K562 (cell line): ENCODE results near the gene PSMC1. TPM values are rescaled to one million over a fixed set of nuclear protein-coding genes. Genes with fewer than 3 reads are reported as not detected.

ENCODE experiments used
- ATAC-seq: fragments of 200-7000 bp; cut with Tn5 transposase; 3 replicates; pipeline ENCODE4 v1.9.1; 2020; ENCODE audit warnings: moderate library complexity
- BruUV-seq: library from RNA; stranded (reverse); fragments of 400-500 nt; replicated peaks from 2 replicates; lab custom pipeline; 2021; lab: Mats Ljungman, UMichigan
- CTCF ChIA-PET: fragments of 300-600 bp; formaldehyde crosslinking; extraction: SDS; loops from one replicate; lab custom pipeline; 2021; ENCODE audit warnings: low intra/inter-chr PET ratio; lab: Yijun Ruan, JAX
- POLR2A ChIA-PET: fragments of 300-600, 350-650 bp; sonication (Branson Sonifier 250); formaldehyde crosslinking; extraction: SDS; loops from one replicate; lab custom pipeline; 2021; ENCODE audit warnings: antibody characterized with exemption, inconsistent platforms; lab: Yijun Ruan, JAX
- DNase-seq, 4 experiments: peaks; one replicate each; pipeline versions ENCODE4 v3.0.0 to v3.0.0-alpha.2; 2011 to 2018; ENCODE audit warnings: low spot score in 3 of 4, mixed read lengths in 3 of 4; ENCODE audit errors: extremely low read depth in 1 of 4
- FAIRE-seq: peaks from 2 replicates; lab custom pipeline; 2011; peaks lifted over from hg19 to GRCh38; lab: Jason Lieb, UNC
- H2AFZ ChIP-seq: 2 replicates; pipeline ENCODE4 v1.6.0; 2011; ENCODE audit warnings: low read depth, low read length, control low read depth, inconsistent platforms
- H3K27ac ChIP-seq: fragments of 200-600 bp; 3 replicates; pipeline ENCODE4 v1.8.0; 2011; ENCODE audit warnings: low read depth, mild to moderate bottlenecking, control low read depth, inconsistent platforms, low read length, moderate library complexity, mixed read lengths; ENCODE audit errors: extremely low read depth
- H3K27me3 ChIP-seq, 2 experiments: fragments of 300-600 bp in 1 of 2; 2 replicates in 1 of 2; 3 replicates in 1 of 2; pipeline versions ENCODE4 v1.6.0 to v1.8.0; 2011; ENCODE audit warnings: inconsistent platforms in 2 of 2, low read length in 2 of 2, mild to moderate bottlenecking in 1 of 2, mixed read lengths in 1 of 2, moderate library complexity in 1 of 2; ENCODE audit not compliant: control insufficient read depth in 2 of 2, insufficient read depth in 2 of 2
- H3K36me3 ChIP-seq: fragments of 300-600 bp; 3 replicates; pipeline ENCODE4 v1.8.0; 2011; ENCODE audit warnings: mild to moderate bottlenecking, low read length, inconsistent platforms; ENCODE audit not compliant: control insufficient read depth, insufficient read depth
- H3K4me1 ChIP-seq, 2 experiments: fragments of 200-600 bp in 1 of 2; replicated peaks in 1 of 2; 2 replicates in 1 of 2; 3 replicates in 1 of 2; pipeline versions ENCODE4 v1.5.1 to v1.8.0; 2011; ENCODE audit warnings: inconsistent platforms in 2 of 2, low read length in 2 of 2, mild to moderate bottlenecking in 1 of 2, mixed read lengths in 1 of 2, moderate library complexity in 1 of 2; ENCODE audit not compliant: control insufficient read depth in 2 of 2, insufficient read depth in 2 of 2
- H3K4me2 ChIP-seq: 2 replicates; pipeline ENCODE4 v1.6.1; 2011; ENCODE audit warnings: low read length, control low read depth, inconsistent platforms, mixed read lengths; ENCODE audit not compliant: insufficient read depth
- H3K4me3 ChIP-seq: fragments of 200-600 bp; sonication (generic), shearing (Covaris generic); 2 replicates; pipeline ENCODE4 v1.5.1; 2016; ENCODE audit warnings: control low read depth, inconsistent platforms
- H3K79me2 ChIP-seq: fragments of 200-600 bp; 3 replicates; pipeline ENCODE4 v1.8.0; 2011; ENCODE audit warnings: low read length, inconsistent platforms; ENCODE audit not compliant: control insufficient read depth, insufficient read depth
- H3K9ac ChIP-seq, 2 experiments: 2 replicates each; pipeline versions ENCODE4 v1.6.0 to v1.6.1; 2011; ENCODE audit warnings: low read depth in 2 of 2, low read length in 2 of 2, control low read depth in 1 of 2, inconsistent platforms in 1 of 2, mild to moderate bottlenecking in 1 of 2, mixed read lengths in 1 of 2; ENCODE audit not compliant: insufficient read depth in 1 of 2
- H3K9me1 ChIP-seq: one replicate; pipeline ENCODE4 v1.6.0; 2011; ENCODE audit warnings: inconsistent platforms, mild to moderate bottlenecking, low read length, moderate library complexity; ENCODE audit not compliant: control insufficient read depth, insufficient read depth
- H3K9me3 ChIP-seq: replicated peaks from 2 replicates; pipeline ENCODE4 v1.5.1; 2011; ENCODE audit warnings: low read depth, low read length, inconsistent platforms; ENCODE audit not compliant: control insufficient read depth, insufficient read depth
- H4K20me1 ChIP-seq: replicated peaks from 2 replicates; pipeline ENCODE4 v1.6.1; 2011; ENCODE audit warnings: low read length, inconsistent platforms, mixed read lengths; ENCODE audit not compliant: control insufficient read depth, insufficient read depth
- DDX20 ChIP-seq: fragments of 450-650 bp; IDR thresholded peaks from 2 replicates; pipeline ENCODE4 v1.6.1; 2016; ENCODE audit warnings: missing genetic modification characterization, low read depth, mild to moderate bottlenecking, missing compliant biosample characterization, moderate library complexity
- HDGF ChIP-seq: fragments of 450-650 bp; IDR thresholded peaks from 2 replicates; pipeline ENCODE4 v1.6.1; 2016
- HNRNPL ChIP-seq: fragments of 200-400 bp; formaldehyde crosslinking; IDR thresholded peaks from 2 replicates; pipeline ENCODE4 v1.6.1; 2017; ENCODE audit warnings: low read depth, mild to moderate bottlenecking, low read length
- KHSRP ChIP-seq: fragments of 450-650 bp; IDR thresholded peaks from 2 replicates; pipeline ENCODE4 v1.6.1; 2017
- NONO ChIP-seq, 2 experiments: fragments of 200-400 bp in 1 of 2; fragments of 450-650 bp in 1 of 2; formaldehyde crosslinking in 1 of 2; IDR thresholded peaks; 2 replicates each; pipeline ENCODE4 v1.6.1; 2017; ENCODE audit warnings: low read depth in 2 of 2, mild to moderate bottlenecking in 2 of 2, moderate library complexity in 2 of 2, low read length in 1 of 2
- NR1H2 ChIP-seq: sonication (generic); formaldehyde crosslinking; IDR thresholded peaks from 2 replicates; pipeline ENCODE4 v1.4.0; 2020; ENCODE audit warnings: mild to moderate bottlenecking, missing genetic modification reagents
- ZKSCAN8 ChIP-seq: fragments of 200-800 bp; sonication (Bioruptor generic); IDR thresholded peaks from 2 replicates; pipeline ENCODE4 v1.6.1; 2016; ENCODE audit warnings: missing genetic modification characterization, missing compliant biosample characterization
- ZNF668 ChIP-seq: fragments of 250-450 bp; sonication (Bioruptor Pico); IDR thresholded peaks from 2 replicates; pipeline ENCODE4 v1.8.0; 2022; ENCODE audit warnings: mild to moderate bottlenecking, inconsistent platforms
- ZNF707 ChIP-seq: fragments of 250-450 bp; sonication (Bioruptor Pico); conservative IDR thresholded peaks from 2 replicates; pipeline ENCODE4 v1.8.0; 2022; ENCODE audit warnings: inconsistent platforms, mild to moderate bottlenecking, moderate library complexity
- WGBS: fragments of 100-300 bp; shearing (Covaris generic); methylation state at CpG from one replicate; pipeline ENCODE4 v1.1.6; 2016; ENCODE audit warnings: low coverage, mixed read lengths; ENCODE audit not compliant: insufficient coverage; ENCODE audit errors: missing lambda C conversion rate; 5-methylcytosine and 5-hydroxymethylcytosine counted together
- in situ Hi-C: fragments of 300-500 bp; cut with MboI; formaldehyde crosslinking; loops from 4 replicates; pipeline ENCODE4 v1.15.0; 2018; ENCODE audit warnings: inconsistent platforms, mixed read lengths
- intact Hi-C: fragments of 100-400 bp; cut with micrococcal nuclease; formaldehyde crosslinking; loops from 2 replicates; pipeline ENCODE4 v1.14.2; 2022
- polyA plus RNA-seq, 8 experiments: library from polyadenylated mRNA; depleted of rRNA in 4 of 8; stranded (reverse) in 5 of 8; unstranded in 3 of 8; fragments of >200 nt; fragmentation: Nextera tagmentation in 2 of 8; fragmentation: Illumina TruSeq in 1 of 8; extraction: Ambion mirVana in 2 of 8; extraction: Trizol in 1 of 8; gene quantifications; 2 replicates each; pipeline versions ENCODE4 v1.2.1 to v1.2.3, GENCODE V29; 2011 to 2014; ENCODE audit warnings: inconsistent platforms in 1 of 8, missing spikeins in 1 of 8
- total RNA-seq, 7 experiments: library from RNA; depleted of rRNA in 6 of 7; stranded (reverse); fragments of >200 nt in 6 of 7; fragmentation: Illumina TruSeq in 2 of 7; extraction: Trizol in 2 of 7; gene quantifications; 2 replicates each; pipeline versions ENCODE4 v1.2.1 to v1.2.3, GENCODE V29; 2011 to 2021; ENCODE audit warnings: low replicate concordance in 1 of 7
- TF ChIP-seq, protein P1 (sequence below): fragments of 450-650 bp; conservative IDR thresholded peaks from 2 replicates; pipeline ENCODE4 v1.6.1; 2016; ENCODE audit warnings: missing genetic modification characterization, low read depth, mild to moderate bottlenecking, missing compliant biosample characterization, moderate library complexity
- TF ChIP-seq, protein P2 (sequence below): fragments of 250-450 bp; sonication (Bioruptor Pico); IDR thresholded peaks from 2 replicates; pipeline ENCODE4 v1.8.0; 2022; ENCODE audit warnings: inconsistent platforms, mild to moderate bottlenecking, moderate library complexity, borderline replicate concordance
- TF ChIP-seq, protein P3 (sequence below): sonication (generic); formaldehyde crosslinking; IDR thresholded peaks from 2 replicates; pipeline ENCODE4 v1.8.0; 2023; ENCODE audit warnings: missing genetic modification reagents, mild to moderate bottlenecking, borderline replicate concordance
- TF ChIP-seq, protein P4 (sequence below): fragments of 250-450 bp; sonication (Bioruptor Pico); IDR thresholded peaks from 2 replicates; pipeline ENCODE4 v1.8.0; 2021; ENCODE audit warnings: mild to moderate bottlenecking, moderate library complexity

The PSMC1 gene
- total and polyA plus RNA-seq, 9 of the 15 experiments (the other 6 are each of a cell fraction or from before 2014, with no cell fraction given) = 87.8 to 276 (median 165) TPM

DNA sequence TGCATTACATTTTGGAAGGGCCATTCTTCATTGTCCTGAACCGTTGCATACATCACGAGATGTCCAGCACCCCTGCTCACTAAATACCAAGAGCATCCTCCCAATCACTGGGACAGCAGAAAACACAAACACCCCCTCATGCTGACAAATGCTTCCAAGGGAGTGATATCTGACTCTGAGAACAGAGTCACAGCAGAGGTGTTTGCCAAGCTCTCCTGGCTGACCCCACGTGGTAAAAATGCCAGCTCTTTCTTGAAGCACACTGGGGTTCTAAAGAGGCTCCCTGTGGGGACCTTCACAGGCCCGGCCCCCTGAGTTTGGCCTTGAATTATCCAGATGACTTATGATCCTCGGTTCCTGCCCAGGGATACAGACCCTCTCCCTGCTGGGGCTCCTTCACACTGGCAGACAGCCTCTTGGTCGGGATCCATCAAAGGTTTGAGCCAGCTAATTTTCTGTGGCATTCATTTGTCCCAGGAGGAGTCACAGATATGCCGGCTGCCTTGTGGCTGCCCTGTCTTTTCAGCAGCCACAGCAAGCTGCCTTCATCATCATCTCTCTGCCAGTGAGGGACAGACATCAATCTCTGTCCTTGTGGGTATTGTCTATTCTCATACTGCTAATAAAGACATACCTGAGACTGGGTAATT is 43.1 kb upstream of the PSMC1 start:
- in situ Hi-C loops = no loop called here
- no peak overlapping the region for H3K4me3 ChIP-seq
- intact Hi-C loops = no loop called here
- no peak overlapping the region for H3K9ac ChIP-seq
- H3K27ac ChIP-seq = no peak overlapping the region
- DNase-seq = no peak
- H3K4me1 ChIP-seq = no peaks in the 10 kb centered on the region
- ChIA-PET POLR2A (no interaction called here), CTCF (no interaction called here)
- H3K36me3 ChIP-seq = no peaks in the 10 kb centered on the region
- H4K20me1 ChIP-seq = no peaks in the 10 kb centered on the region
- no peak overlapping the region for H3K4me2 ChIP-seq
- no peaks in the 10 kb centered on the region for H3K9me3 ChIP-seq
- FAIRE-seq = no peak
- no TSS peak for BruUV-seq
- H3K79me2 ChIP-seq = no peaks in the 10 kb centered on the region
- no peak overlapping the region for H2AFZ ChIP-seq
- no peaks in the 10 kb centered on the region for H3K27me3 ChIP-seq
- no peaks in the 10 kb centered on the region for H3K9me1 ChIP-seq
- ATAC-seq = no peak
- WGBS = 0% methylated on average over 7 of the region's 7 CpGs
- TF ChIP-seq ZNF707 (no peak), ZKSCAN8 (CRISPR knock-in tag) (no peak), HNRNPL (no peak), HDGF (no peak), DDX20 (tag) (no peak), ZNF668 (CRISPR knock-in tag) (no peak), NR1H2 (CRISPR knock-in tag) (no peak), NONO (IDR thresholded peaks at IDR 0.05; ENCODE audit: low read depth in 2 of 2, low read length in 1 of 2) (no peak), KHSRP (no peak)
- TF ChIP-seq, protein P1, sequence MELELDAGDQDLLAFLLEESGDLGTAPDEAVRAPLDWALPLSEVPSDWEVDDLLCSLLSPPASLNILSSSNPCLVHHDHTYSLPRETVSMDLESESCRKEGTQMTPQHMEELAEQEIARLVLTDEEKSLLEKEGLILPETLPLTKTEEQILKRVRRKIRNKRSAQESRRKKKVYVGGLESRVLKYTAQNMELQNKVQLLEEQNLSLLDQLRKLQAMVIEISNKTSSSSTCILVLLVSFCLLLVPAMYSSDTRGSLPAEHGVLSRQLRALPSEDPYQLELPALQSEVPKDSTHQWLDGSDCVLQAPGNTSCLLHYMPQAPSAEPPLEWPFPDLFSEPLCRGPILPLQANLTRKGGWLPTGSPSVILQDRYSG = no peak
- TF ChIP-seq, protein P2, sequence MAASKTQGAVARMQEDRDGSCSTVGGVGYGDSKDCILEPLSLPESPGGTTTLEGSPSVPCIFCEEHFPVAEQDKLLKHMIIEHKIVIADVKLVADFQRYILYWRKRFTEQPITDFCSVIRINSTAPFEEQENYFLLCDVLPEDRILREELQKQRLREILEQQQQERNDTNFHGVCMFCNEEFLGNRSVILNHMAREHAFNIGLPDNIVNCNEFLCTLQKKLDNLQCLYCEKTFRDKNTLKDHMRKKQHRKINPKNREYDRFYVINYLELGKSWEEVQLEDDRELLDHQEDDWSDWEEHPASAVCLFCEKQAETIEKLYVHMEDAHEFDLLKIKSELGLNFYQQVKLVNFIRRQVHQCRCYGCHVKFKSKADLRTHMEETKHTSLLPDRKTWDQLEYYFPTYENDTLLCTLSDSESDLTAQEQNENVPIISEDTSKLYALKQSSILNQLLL (CRISPR knock-in tag) = no peak
- TF ChIP-seq, protein P3, sequence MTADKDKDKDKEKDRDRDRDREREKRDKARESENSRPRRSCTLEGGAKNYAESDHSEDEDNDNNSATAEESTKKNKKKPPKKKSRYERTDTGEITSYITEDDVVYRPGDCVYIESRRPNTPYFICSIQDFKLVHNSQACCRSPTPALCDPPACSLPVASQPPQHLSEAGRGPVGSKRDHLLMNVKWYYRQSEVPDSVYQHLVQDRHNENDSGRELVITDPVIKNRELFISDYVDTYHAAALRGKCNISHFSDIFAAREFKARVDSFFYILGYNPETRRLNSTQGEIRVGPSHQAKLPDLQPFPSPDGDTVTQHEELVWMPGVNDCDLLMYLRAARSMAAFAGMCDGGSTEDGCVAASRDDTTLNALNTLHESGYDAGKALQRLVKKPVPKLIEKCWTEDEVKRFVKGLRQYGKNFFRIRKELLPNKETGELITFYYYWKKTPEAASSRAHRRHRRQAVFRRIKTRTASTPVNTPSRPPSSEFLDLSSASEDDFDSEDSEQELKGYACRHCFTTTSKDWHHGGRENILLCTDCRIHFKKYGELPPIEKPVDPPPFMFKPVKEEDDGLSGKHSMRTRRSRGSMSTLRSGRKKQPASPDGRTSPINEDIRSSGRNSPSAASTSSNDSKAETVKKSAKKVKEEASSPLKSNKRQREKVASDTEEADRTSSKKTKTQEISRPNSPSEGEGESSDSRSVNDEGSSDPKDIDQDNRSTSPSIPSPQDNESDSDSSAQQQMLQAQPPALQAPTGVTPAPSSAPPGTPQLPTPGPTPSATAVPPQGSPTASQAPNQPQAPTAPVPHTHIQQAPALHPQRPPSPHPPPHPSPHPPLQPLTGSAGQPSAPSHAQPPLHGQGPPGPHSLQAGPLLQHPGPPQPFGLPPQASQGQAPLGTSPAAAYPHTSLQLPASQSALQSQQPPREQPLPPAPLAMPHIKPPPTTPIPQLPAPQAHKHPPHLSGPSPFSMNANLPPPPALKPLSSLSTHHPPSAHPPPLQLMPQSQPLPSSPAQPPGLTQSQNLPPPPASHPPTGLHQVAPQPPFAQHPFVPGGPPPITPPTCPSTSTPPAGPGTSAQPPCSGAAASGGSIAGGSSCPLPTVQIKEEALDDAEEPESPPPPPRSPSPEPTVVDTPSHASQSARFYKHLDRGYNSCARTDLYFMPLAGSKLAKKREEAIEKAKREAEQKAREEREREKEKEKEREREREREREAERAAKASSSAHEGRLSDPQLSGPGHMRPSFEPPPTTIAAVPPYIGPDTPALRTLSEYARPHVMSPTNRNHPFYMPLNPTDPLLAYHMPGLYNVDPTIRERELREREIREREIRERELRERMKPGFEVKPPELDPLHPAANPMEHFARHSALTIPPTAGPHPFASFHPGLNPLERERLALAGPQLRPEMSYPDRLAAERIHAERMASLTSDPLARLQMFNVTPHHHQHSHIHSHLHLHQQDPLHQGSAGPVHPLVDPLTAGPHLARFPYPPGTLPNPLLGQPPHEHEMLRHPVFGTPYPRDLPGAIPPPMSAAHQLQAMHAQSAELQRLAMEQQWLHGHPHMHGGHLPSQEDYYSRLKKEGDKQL (CRISPR knock-in tag) = no peak
- TF ChIP-seq, protein P4, sequence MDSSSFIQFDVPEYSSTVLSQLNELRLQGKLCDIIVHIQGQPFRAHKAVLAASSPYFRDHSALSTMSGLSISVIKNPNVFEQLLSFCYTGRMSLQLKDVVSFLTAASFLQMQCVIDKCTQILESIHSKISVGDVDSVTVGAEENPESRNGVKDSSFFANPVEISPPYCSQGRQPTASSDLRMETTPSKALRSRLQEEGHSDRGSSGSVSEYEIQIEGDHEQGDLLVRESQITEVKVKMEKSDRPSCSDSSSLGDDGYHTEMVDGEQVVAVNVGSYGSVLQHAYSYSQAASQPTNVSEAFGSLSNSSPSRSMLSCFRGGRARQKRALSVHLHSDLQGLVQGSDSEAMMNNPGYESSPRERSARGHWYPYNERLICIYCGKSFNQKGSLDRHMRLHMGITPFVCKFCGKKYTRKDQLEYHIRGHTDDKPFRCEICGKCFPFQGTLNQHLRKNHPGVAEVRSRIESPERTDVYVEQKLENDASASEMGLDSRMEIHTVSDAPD (CRISPR knock-in tag) = no peak
